Measurements from ENCODE around the gene OSBPL7.

- TF ChIP-seq POLR2A (IDR thresholded peaks at IDR 0.05) = no peak
- TF ChIP-seq CTCF (IDR thresholded peaks at IDR 0.05) = no peak
- no peak for TF ChIP-seq EP300 (IDR thresholded peaks at IDR 0.05)
- TF ChIP-seq POLR2AphosphoS5 (IDR thresholded peaks at IDR 0.05) = no peak
Measured at GRCh38 chr17:47813512-47814031, 8.0 kb downstream of the OSBPL7 start.

Measured in sigmoid colon (tissue), 4 donors.